ENCODE data around the gene CTBP2.

CTBP2 gene

DNA sequence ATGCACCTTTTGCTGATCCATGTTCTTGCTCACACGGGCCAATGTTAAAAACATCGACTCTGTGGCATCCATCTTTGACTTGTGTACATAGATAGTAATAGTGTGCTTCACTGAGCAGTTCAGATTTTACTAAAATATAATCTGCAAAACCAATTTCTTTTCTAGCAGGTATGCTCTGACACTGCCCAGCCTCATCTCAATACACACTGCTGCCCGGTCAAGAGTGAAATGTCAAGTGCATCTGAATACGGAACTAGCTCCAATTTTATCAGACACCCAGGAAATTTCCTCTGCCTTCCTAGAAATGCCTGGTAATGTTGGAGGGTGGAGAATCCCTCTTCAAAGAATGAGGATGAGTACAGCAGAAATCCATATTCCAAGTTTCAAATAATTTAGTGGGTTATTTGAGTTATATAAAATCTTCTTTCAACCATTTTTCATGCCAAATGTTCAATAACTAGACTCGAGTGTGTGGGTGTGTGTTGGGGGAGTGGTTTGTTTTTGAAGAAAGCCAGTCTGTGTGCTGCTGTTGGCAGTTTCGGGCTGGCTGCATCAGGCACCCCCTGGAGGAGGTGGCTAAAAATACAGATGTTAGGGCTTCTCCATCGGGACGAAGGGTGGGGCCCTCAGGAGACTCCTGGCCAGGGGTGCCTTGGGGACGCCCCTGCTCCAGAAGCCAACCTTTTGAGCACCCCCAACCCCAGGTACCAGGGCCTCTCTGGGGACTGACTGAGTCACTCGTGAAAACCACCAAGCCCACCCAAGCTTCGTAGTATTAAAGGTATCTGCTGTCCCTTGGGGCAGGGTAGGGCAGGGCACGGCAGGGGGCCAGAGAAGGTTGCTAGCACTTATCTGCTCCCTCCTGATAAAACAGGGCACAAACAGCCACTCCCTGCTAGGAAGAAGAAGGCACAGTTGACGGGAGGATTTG, 15.4 kb downstream of the CTBP2 start:
- DNase-seq: peak in 1 of 2 experiments; percentile 28

- DNase-seq: no peak
Measured at GRCh38 chr10:125144206-125144605, 16.2 kb downstream of the CTBP2 start.

GRCh38 chr10:125142946-125143345, 17.4 kb downstream of the CTBP2 start:
- no peak for DNase-seq

GRCh38 chr10:125141860-125142484, 18.4 kb downstream of the CTBP2 start:
- no peak for DNase-seq

GRCh38 chr10:125141150-125141859, 19.1 kb downstream of the CTBP2 start:
- DNase-seq: no peak

- DNase-seq: no peak
Measured at GRCh38 chr10:125140151-125140550, 20.2 kb downstream of the CTBP2 start.

GRCh38 chr10:125137601-125138438, 22.5 kb downstream of the CTBP2 start:
- DNase-seq: no peak

DNA sequence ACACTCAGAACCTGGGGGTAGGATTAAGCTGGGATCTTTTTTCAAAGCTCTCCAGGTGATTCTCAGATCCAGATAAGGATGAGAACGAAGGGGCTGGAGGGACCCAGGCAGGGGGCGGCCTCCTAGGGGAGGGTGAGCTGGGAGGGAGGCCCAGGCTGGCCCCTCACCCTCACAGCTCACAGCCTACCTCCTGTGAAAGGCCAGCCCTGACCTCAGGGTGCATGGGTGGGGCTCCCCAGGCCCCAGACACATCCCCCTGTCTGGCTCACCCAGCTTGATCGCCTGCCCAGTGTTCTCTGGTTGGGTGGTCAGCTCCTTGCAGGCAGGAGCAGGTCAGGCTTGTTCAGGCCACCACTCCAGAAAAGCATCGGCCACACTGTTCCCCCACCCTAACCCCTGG, 24.3 kb downstream of the CTBP2 start:
- DNase-seq: no peak

- no peak for DNase-seq
Measured at GRCh38 chr10:125135771-125136035, 24.7 kb downstream of the CTBP2 start.

- no peak for DNase-seq
Measured at GRCh38 chr10:125134916-125135770, 25.2 kb downstream of the CTBP2 start.

- DNase-seq: no peak
Measured at GRCh38 chr10:125134483-125134848, 25.9 kb downstream of the CTBP2 start.

- DNase-seq: no peak
Measured at GRCh38 chr10:125133696-125134482, 26.5 kb downstream of the CTBP2 start.

DNA sequence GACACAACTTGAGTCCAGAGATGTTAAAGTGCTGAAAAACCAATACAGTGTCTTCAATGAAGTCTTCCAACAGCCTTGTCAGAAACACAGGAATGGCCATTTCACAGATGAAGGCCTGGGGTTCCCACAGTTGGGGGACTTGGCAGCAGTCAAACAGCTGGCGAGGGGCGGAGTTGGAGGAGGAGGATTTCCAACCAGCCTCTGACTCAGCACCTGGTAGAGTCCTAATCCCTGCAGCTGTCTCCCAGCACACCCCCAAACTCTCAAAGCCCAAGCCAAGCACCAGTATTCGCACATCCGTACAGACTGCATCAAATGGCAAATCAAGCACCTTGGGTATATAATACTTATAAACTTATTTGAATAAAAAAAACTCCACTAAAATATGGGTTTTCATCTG, 28.0 kb downstream of the CTBP2 start:
- no peak for DNase-seq

- DNase-seq: no peak
Measured at GRCh38 chr10:125130916-125131315, 29.4 kb downstream of the CTBP2 start.

GRCh38 chr10:125130260-125130659, 30.1 kb downstream of the CTBP2 start:
- no peak for DNase-seq

- DNase-seq: no peak
Measured at GRCh38 chr10:125129076-125129458, 31.3 kb downstream of the CTBP2 start.

- no peak for DNase-seq
Measured at GRCh38 chr10:125128397-125129075, 31.8 kb downstream of the CTBP2 start.

DNA sequence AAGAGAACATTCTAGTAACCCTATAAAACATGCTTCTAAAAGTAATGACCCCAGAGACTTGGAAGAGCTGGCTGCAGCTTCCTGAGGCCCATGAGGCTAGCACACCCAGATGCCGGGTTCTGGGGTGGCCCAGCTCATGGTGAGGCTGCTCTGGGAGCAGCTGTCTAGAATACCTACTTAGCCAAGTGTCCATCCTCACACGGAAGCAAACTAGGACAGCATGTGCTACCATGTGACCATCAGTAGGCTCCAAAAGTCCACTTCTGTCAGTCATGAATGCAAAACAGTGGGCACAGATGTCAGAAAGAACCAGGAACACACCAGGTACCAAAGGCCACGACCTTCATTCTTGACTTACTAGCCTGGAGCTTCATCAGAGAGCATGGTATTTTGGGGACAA, 32.4 kb downstream of the CTBP2 start:
- DNase-seq: no peak

GRCh38 chr10:125127110-125127509, 33.3 kb downstream of the CTBP2 start:
- DNase-seq: no peak

DNA sequence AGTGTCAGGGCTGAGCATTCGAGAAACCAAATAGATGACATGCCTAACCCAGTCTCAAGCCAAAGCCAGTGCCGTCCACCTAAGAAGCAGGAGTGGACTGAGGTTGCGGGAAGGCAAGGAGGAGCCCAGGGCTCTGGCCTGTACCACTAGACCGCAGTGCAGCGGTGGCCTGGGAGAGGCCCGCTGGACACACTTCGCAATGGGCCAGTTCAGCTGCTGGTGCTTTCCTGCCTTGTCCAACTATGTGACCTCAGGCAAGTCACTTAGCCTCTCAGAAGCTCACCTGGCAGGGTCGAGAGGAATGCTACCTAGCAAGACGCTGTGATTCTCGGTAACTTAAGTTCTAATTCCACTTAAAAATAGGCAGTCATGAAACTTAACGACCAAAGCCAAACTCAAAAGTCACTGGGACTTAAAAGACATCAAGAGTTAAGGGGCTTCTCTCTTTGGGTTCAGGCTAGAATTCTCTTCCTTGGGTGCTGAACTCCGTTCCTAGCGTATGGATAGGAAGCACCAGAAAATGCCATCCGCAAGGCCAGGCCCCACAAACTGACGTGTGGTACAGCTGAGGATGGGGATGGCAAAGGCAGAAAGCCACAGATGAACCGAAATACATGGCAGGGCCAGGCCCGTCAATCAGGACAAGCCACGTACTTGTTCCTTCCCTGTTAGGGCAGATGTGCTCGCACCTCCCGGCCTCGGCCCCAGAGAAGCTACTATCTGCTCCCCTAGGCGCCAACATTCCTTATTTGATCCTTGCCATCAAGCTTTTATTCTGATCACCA, 34.2 kb downstream of the CTBP2 start:
- DNase-seq: no peak
